ENCODE measurements around the gene SYPL1. TPM values are rescaled to one million over a fixed set of nuclear protein-coding genes. Genes with fewer than 3 reads are reported as not detected.

The SYPL1 gene
- total and polyA plus RNA-seq, 2 experiments from 2014 or later: 94.2 to 110 TPM

DNA sequence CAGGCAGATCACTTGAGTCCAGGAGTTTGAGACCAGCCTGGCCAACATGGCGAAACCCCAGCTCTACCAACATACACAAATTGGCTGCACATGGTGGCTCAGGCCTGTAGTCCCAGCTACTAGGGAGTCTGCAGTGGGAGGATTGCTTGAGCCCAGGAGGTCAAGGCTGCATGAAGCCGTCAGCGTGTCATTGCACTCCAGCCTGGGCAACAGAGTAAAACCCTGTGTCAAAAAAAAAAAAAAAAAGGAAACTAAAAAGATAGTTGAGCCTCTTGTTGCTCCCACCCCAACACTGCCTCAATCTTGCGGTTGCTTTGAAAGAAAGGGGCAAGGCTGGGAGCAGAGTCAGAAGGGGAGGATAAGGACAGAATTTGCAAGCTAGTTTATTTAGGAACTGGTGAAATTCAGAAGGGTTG is 69.9 kb downstream of the SYPL1 start:
- DNase-seq (ENCODE audit: low spot score): no peak
- TF ChIP-seq EZH2phosphoT487 (IDR thresholded peaks at IDR 0.05; ENCODE audit: low read depth, severe bottlenecking, unreplicated experiment) (no peak), EZH2 (IDR thresholded peaks at IDR 0.05; ENCODE audit: borderline replicate concordance) (no peak)
- TF ChIP-seq, protein P1, sequence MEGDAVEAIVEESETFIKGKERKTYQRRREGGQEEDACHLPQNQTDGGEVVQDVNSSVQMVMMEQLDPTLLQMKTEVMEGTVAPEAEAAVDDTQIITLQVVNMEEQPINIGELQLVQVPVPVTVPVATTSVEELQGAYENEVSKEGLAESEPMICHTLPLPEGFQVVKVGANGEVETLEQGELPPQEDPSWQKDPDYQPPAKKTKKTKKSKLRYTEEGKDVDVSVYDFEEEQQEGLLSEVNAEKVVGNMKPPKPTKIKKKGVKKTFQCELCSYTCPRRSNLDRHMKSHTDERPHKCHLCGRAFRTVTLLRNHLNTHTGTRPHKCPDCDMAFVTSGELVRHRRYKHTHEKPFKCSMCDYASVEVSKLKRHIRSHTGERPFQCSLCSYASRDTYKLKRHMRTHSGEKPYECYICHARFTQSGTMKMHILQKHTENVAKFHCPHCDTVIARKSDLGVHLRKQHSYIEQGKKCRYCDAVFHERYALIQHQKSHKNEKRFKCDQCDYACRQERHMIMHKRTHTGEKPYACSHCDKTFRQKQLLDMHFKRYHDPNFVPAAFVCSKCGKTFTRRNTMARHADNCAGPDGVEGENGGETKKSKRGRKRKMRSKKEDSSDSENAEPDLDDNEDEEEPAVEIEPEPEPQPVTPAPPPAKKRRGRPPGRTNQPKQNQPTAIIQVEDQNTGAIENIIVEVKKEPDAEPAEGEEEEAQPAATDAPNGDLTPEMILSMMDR (IDR thresholded peaks at IDR 0.05; ENCODE audit: poor library complexity): no peak
- no peaks in the 10 kb centered on the region for H3K9me3 ChIP-seq (ENCODE audit: low read depth)
- no peak overlapping the region for H3K4me3 ChIP-seq
- H4K20me1 ChIP-seq (ENCODE audit: insufficient read depth, poor library complexity, severe bottlenecking): no peaks in the 10 kb centered on the region
- no peak overlapping the region for H2AFZ ChIP-seq
- peak overlapping the region; percentile 73 for H3K4me2 ChIP-seq
- no peaks in the 10 kb centered on the region for H3K27me3 ChIP-seq
- no peaks in the 10 kb centered on the region for H3K9me2 ChIP-seq (replicated peaks; ENCODE audit: insufficient read depth)
- no peaks in the 10 kb centered on the region for H3K79me2 ChIP-seq
- H3K4me1 ChIP-seq (ENCODE audit: insufficient read depth): peaks cover 5% of the 10 kb centered on the region
- no peak overlapping the region for H3K27ac ChIP-seq
- 94% methylated on average over 4 of the region's 4 CpGs for WGBS (ENCODE audit: low lambda C conversion rate, missing lambda C conversion rate)
- no peaks in the 10 kb centered on the region for H3K36me3 ChIP-seq (replicated peaks; ENCODE audit: insufficient read depth, low read depth)

DNA sequence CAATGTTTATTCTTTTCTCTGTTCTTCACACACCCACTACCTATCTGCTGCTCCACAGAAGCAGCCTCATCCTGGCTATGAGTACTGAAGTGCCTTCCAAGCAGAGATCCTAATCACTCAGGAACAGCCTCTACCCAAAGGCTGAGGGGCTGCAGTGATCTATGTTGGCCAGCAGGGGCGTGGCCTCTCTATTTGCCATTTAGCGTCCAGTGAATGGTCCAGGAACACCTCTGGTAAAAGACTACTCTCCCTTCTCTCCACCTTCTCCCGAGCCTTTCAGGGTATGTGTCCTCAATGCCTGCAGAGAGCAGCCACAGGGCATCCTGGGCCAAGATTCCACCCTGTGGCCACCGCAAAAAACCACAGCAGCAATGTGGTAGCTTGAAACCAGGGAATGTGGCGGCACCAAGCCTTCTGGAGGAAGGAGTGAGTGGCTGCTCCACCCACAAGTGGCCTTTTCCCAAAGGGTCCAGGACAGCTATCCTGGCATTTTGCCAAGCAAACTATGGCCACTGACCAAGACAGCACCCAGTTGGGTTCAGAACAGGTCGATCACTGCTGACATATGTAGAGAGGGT is 70.9 kb downstream of the SYPL1 start:
- no peaks in the 10 kb centered on the region for H3K79me2 ChIP-seq
- H3K9me3 ChIP-seq (ENCODE audit: low read depth): no peaks in the 10 kb centered on the region
- TF ChIP-seq, protein P1 (IDR thresholded peaks at IDR 0.05; ENCODE audit: poor library complexity): peak; percentile 49
- TF ChIP-seq EZH2 (IDR thresholded peaks at IDR 0.05; ENCODE audit: borderline replicate concordance) (no peak), EZH2phosphoT487 (IDR thresholded peaks at IDR 0.05; ENCODE audit: low read depth, severe bottlenecking, unreplicated experiment) (no peak)
- H3K4me3 ChIP-seq: no peak overlapping the region
- no peaks in the 10 kb centered on the region for H3K9me2 ChIP-seq (replicated peaks; ENCODE audit: insufficient read depth)
- peak; percentile 65 for DNase-seq (ENCODE audit: low spot score)
- WGBS (ENCODE audit: low lambda C conversion rate, missing lambda C conversion rate): 48% methylated on average over 6 of the region's 6 CpGs
- H2AFZ ChIP-seq: no peak overlapping the region
- no peak overlapping the region for H3K4me2 ChIP-seq
- no peaks in the 10 kb centered on the region for H4K20me1 ChIP-seq (ENCODE audit: insufficient read depth, poor library complexity, severe bottlenecking)
- no peaks in the 10 kb centered on the region for H3K36me3 ChIP-seq (replicated peaks; ENCODE audit: insufficient read depth, low read depth)
- H3K4me1 ChIP-seq (ENCODE audit: insufficient read depth): peaks cover 5% of the 10 kb centered on the region
- H3K27me3 ChIP-seq: no peaks in the 10 kb centered on the region
- no peak overlapping the region for H3K27ac ChIP-seq

Other genes with a start within 250 kb of the SYPL1 start
- 8.5 and 9.3 TPM in 2 replicates for gene ATXN7L1, start 235.7 kb downstream of the SYPL1 start, total RNA-seq
- 6.7 and 8.9 TPM in 2 replicates for gene ATXN7L1, start 235.7 kb downstream of the SYPL1 start, polyA plus RNA-seq
- gene CDHR3, start 149.0 kb downstream of the SYPL1 start, total RNA-seq: 3.3 and 4.8 TPM in 2 replicates
- 5.1 and 6.9 TPM in 2 replicates for gene CDHR3, start 149.0 kb downstream of the SYPL1 start, polyA plus RNA-seq
- 251 and 299 TPM in 2 replicates for gene NAMPT, start 172.7 kb upstream of the SYPL1 start, total RNA-seq
- gene NAMPT, start 172.7 kb upstream of the SYPL1 start, polyA plus RNA-seq: 71.8 and 98.9 TPM in 2 replicates

All from hepatocyte (in vitro differentiated cells).